GM21367 (cell line): Measurements from ENCODE around the gene LRGUK.
"Not testable (repeated sequence)": the region's sequence is repeated elsewhere in the genome, so short reads cannot be mapped to it uniquely, and the experiment has no call there.

ENCODE experiments used
- ATAC-seq: cut with Tn5 transposase; IDR thresholded peaks from one replicate; pipeline ENCODE4 v1.9.1; 2021; ENCODE audit not compliant: unreplicated experiment

LRGUK gene

GRCh38 chr7:134126966-134127848, at the start of gene LRGUK:
Gene LRGUK, plus strand, starts transcription at chr7:134127340. Its CDS starts 28 bp downstream, at chr7:134127368.
- ATAC-seq = peak; percentile 100

GRCh38 chr7:134077560-134077959, 49.6 kb upstream of the LRGUK start:
- ATAC-seq = not testable (repeated sequence)

- no peak for ATAC-seq
Measured at GRCh38 chr7:134078991-134079390, 48.1 kb upstream of the LRGUK start.

GRCh38 chr7:134081695-134082094, 45.4 kb upstream of the LRGUK start:
- no peak for ATAC-seq

- ATAC-seq = no peak
Measured at GRCh38 chr7:134083766-134084487, 43.2 kb upstream of the LRGUK start.

GRCh38 chr7:134084488-134085144, 42.5 kb upstream of the LRGUK start:
- ATAC-seq = no peak

GRCh38 chr7:134085311-134085710, 41.8 kb upstream of the LRGUK start:
- ATAC-seq = no peak

- ATAC-seq = no peak
Measured at GRCh38 chr7:134086998-134087735, 40.0 kb upstream of the LRGUK start.

GRCh38 chr7:134088199-134088598, 38.9 kb upstream of the LRGUK start:
- no peak for ATAC-seq

- no peak for ATAC-seq
Measured at GRCh38 chr7:134089446-134089845, 37.7 kb upstream of the LRGUK start.

- ATAC-seq = no peak
Measured at GRCh38 chr7:134098072-134098471, 29.1 kb upstream of the LRGUK start.

GRCh38 chr7:134101716-134102115, 25.4 kb upstream of the LRGUK start:
- no peak for ATAC-seq

- ATAC-seq = no peak
Measured at GRCh38 chr7:134104166-134104565, 23.0 kb upstream of the LRGUK start.

GRCh38 chr7:134105841-134106240, 21.3 kb upstream of the LRGUK start:
- no peak for ATAC-seq

- no peak for ATAC-seq
Measured at GRCh38 chr7:134108802-134109201, 18.3 kb upstream of the LRGUK start.

- ATAC-seq = no peak
Measured at GRCh38 chr7:134113655-134114054, 13.5 kb upstream of the LRGUK start.

- ATAC-seq = no peak
Measured at GRCh38 chr7:134114992-134115391, 12.1 kb upstream of the LRGUK start.

GRCh38 chr7:134120405-134120804, 6.7 kb upstream of the LRGUK start:
- ATAC-seq = no peak

- ATAC-seq = no peak
Measured at GRCh38 chr7:134121632-134122139, 5.5 kb upstream of the LRGUK start.

- ATAC-seq = no peak
Measured at GRCh38 chr7:134122980-134123379, 4.2 kb upstream of the LRGUK start.

- no peak for ATAC-seq
Measured at GRCh38 chr7:134126146-134126545, 994 bp upstream of the LRGUK start.
